Measurements from ENCODE around the gene STYXL2.

The STYXL2 gene

GRCh38 chr1:167093846-167094516 lies at the start of gene STYXL2:
STYXL2 (plus strand) TSS chr1:167094075; CDS start chr1:167094850, 775 bp downstream.
- Histone ChIP-seq H3K9ac (ENCODE audit: low read length) (no peak within 1 kb of the TSS), H3K4me1 (ENCODE audit: low read length) (peaks cover 10% of the 10 kb centered on the region), H3K4me2 (ENCODE audit: low read length) (no peak within 1 kb of the TSS), H3K36me3 (replicated peaks; ENCODE audit: low read depth, low read length) (no peaks in the 10 kb centered on the region), H3K4me3 (ENCODE audit: low read length) (no peak within 1 kb of the TSS), H2AFZ (ENCODE audit: low read depth, low read length) (no peak within 1 kb of the TSS), H3K27ac (ENCODE audit: low read length) (no peak within 1 kb of the TSS), H3K9me3 (ENCODE audit: insufficient read depth, low read length) (no peaks in the 10 kb centered on the region), H3K27me3 (ENCODE audit: low read depth, low read length) (no peaks in the 10 kb centered on the region), H4K20me1 (ENCODE audit: insufficient read depth, low read length) (no peaks in the 10 kb centered on the region), H3K79me2 (ENCODE audit: low read length) (no peaks in the 10 kb centered on the region)
- TF ChIP-seq EZH2phosphoT487 (IDR thresholded peaks at IDR 0.05; ENCODE audit: low read depth) (no peak), CTCF (IDR thresholded peaks at IDR 0.05; ENCODE audit: low read depth, low read length) (no peak)

GRCh38 chr1:167051907-167052306 lies 42.0 kb upstream of the STYXL2 start:
- no peaks in the 10 kb centered on the region for H4K20me1 ChIP-seq (ENCODE audit: insufficient read depth, low read length)
- TF ChIP-seq EZH2phosphoT487 (IDR thresholded peaks at IDR 0.05; ENCODE audit: low read depth), result no peak
- no peak for TF ChIP-seq CTCF (IDR thresholded peaks at IDR 0.05; ENCODE audit: low read depth, low read length)
- H3K4me2 ChIP-seq (ENCODE audit: low read length), result no peak overlapping the region
- H3K79me2 ChIP-seq (ENCODE audit: low read length), result no peaks in the 10 kb centered on the region
- no peak overlapping the region for H3K4me3 ChIP-seq (ENCODE audit: low read length)
- H3K36me3 ChIP-seq (replicated peaks; ENCODE audit: low read depth, low read length), result no peaks in the 10 kb centered on the region
- H2AFZ ChIP-seq (ENCODE audit: low read depth, low read length), result no peak overlapping the region
- no peaks in the 10 kb centered on the region for H3K9me3 ChIP-seq (ENCODE audit: insufficient read depth, low read length)
- H3K4me1 ChIP-seq (ENCODE audit: low read length), result peaks cover 5% of the 10 kb centered on the region
- H3K9ac ChIP-seq (ENCODE audit: low read length), result no peak overlapping the region
- H3K27me3 ChIP-seq (ENCODE audit: low read depth, low read length), result no peaks in the 10 kb centered on the region
- H3K27ac ChIP-seq (ENCODE audit: low read length), result no peak overlapping the region

GRCh38 chr1:167052389-167052788 lies 41.5 kb upstream of the STYXL2 start:
- Histone ChIP-seq H3K4me3 (ENCODE audit: low read length) (no peak overlapping the region), H3K9me3 (ENCODE audit: insufficient read depth, low read length) (no peaks in the 10 kb centered on the region), H3K4me2 (ENCODE audit: low read length) (no peak overlapping the region), H3K27ac (ENCODE audit: low read length) (no peak overlapping the region), H2AFZ (ENCODE audit: low read depth, low read length) (no peak overlapping the region), H3K36me3 (replicated peaks; ENCODE audit: low read depth, low read length) (no peaks in the 10 kb centered on the region), H4K20me1 (ENCODE audit: insufficient read depth, low read length) (no peaks in the 10 kb centered on the region), H3K9ac (ENCODE audit: low read length) (no peak overlapping the region), H3K27me3 (ENCODE audit: low read depth, low read length) (no peaks in the 10 kb centered on the region), H3K4me1 (ENCODE audit: low read length) (peaks cover 7% of the 10 kb centered on the region), H3K79me2 (ENCODE audit: low read length) (no peaks in the 10 kb centered on the region)
- TF ChIP-seq EZH2phosphoT487 (IDR thresholded peaks at IDR 0.05; ENCODE audit: low read depth), result no peak
- TF ChIP-seq CTCF (IDR thresholded peaks at IDR 0.05; ENCODE audit: low read depth, low read length), result peak; percentile 31

GRCh38 chr1:167054531-167054930 lies 39.3 kb upstream of the STYXL2 start:
- H3K4me1 ChIP-seq (ENCODE audit: low read length), result peaks cover 16% of the 10 kb centered on the region
- H4K20me1 ChIP-seq (ENCODE audit: insufficient read depth, low read length), result no peaks in the 10 kb centered on the region
- H3K4me2 ChIP-seq (ENCODE audit: low read length), result no peak overlapping the region
- no peaks in the 10 kb centered on the region for H3K27me3 ChIP-seq (ENCODE audit: low read depth, low read length)
- H3K36me3 ChIP-seq (replicated peaks; ENCODE audit: low read depth, low read length), result no peaks in the 10 kb centered on the region
- no peak for TF ChIP-seq EZH2phosphoT487 (IDR thresholded peaks at IDR 0.05; ENCODE audit: low read depth)
- TF ChIP-seq CTCF (IDR thresholded peaks at IDR 0.05; ENCODE audit: low read depth, low read length), result no peak
- H2AFZ ChIP-seq (ENCODE audit: low read depth, low read length), result no peak overlapping the region
- H3K4me3 ChIP-seq (ENCODE audit: low read length), result no peak overlapping the region
- H3K9ac ChIP-seq (ENCODE audit: low read length), result no peak overlapping the region
- no peaks in the 10 kb centered on the region for H3K79me2 ChIP-seq (ENCODE audit: low read length)
- H3K27ac ChIP-seq (ENCODE audit: low read length), result no peak overlapping the region
- no peaks in the 10 kb centered on the region for H3K9me3 ChIP-seq (ENCODE audit: insufficient read depth, low read length)

All from OCI-LY3 (cell line).